Endothelial cell of umbilical vein (primary cell): ENCODE results near the gene CCND1. TPM values are rescaled to one million over a fixed set of nuclear protein-coding genes. Genes with fewer than 3 reads are reported as not detected.
A peak's percentile ranks its signal among the peaks of the same experiment; 100 is the strongest.

Experiments used
- Bru-seq: library from RNA; stranded (reverse); fragments of 400-500 nt; gene quantifications from one replicate; lab custom pipeline; 2021; lab: Mats Ljungman, UMichigan
- BruChase-seq, 2 experiments: library from RNA; stranded (reverse); fragments of 400-500 nt; gene quantifications; one replicate each; lab custom pipeline; 2021; lab: Mats Ljungman, UMichigan
- BruUV-seq: library from RNA; stranded (reverse); fragments of 400-500 nt; replicated peaks from 2 replicates; lab custom pipeline; 2021; lab: Mats Ljungman, UMichigan
- CTCF ChIA-PET: fragments of 300-600, 350-600 bp; sonication (Branson Sonifier 250); formaldehyde crosslinking; loops from one replicate; lab custom pipeline; 2021; ENCODE audit warnings: antibody characterized with exemption, inconsistent platforms; lab: Charles Lee
- POLR2A ChIA-PET: fragments of 300-600, 350-600 bp; sonication (Branson Sonifier 250); formaldehyde crosslinking; loops from one replicate; lab custom pipeline; 2021; ENCODE audit warnings: antibody characterized with exemption, inconsistent platforms; lab: Charles Lee
- DNase-seq: peaks from one replicate; pipeline ENCODE4 v3.0.0-alpha.2; 2011; ENCODE audit warnings: low read depth, low spot score
- FAIRE-seq: peaks from 2 replicates; lab custom pipeline; 2011; peaks lifted over from hg19 to GRCh38; lab: Jason Lieb, UNC
- H2AFZ ChIP-seq: 2 replicates; pipeline ENCODE4 v1.6.0; 2012; ENCODE audit warnings: low read depth, low read length, control low read depth, inconsistent platforms
- H3K27ac ChIP-seq: 2 replicates; pipeline ENCODE4 v1.5.1; 2011; ENCODE audit warnings: low read depth, mild to moderate bottlenecking, control low read depth, low read length, moderate library complexity; ENCODE audit not compliant: insufficient read depth
- H3K27me3 ChIP-seq, 2 experiments: 2 replicates each; pipeline versions ENCODE4 v1.6.0 to v1.6.1; 2011; ENCODE audit warnings: low read length in 2 of 2, mixed read lengths in 1 of 2; ENCODE audit not compliant: control insufficient read depth in 2 of 2, insufficient read depth in 2 of 2
- H3K36me3 ChIP-seq, 2 experiments: 2 replicates in 1 of 2; 3 replicates in 1 of 2; pipeline ENCODE4 v1.5.1; 2011; ENCODE audit warnings: low read length in 2 of 2, mild to moderate bottlenecking in 1 of 2, moderate library complexity in 1 of 2; ENCODE audit not compliant: control insufficient read depth in 2 of 2, insufficient read depth in 2 of 2; ENCODE audit errors: extremely low read depth in 1 of 2
- H3K4me1 ChIP-seq: 3 replicates; pipeline ENCODE4 v1.5.1; 2011; ENCODE audit warnings: mild to moderate bottlenecking, low read length; ENCODE audit not compliant: control insufficient read depth, insufficient read depth; ENCODE audit errors: extremely low read depth
- H3K4me2 ChIP-seq: 2 replicates; pipeline ENCODE4 v1.6.1; 2011; ENCODE audit warnings: low read length, control low read depth, mixed read lengths; ENCODE audit not compliant: insufficient read depth
- H3K4me3 ChIP-seq, 3 experiments: fragments of 200-600 bp in 1 of 3; sonication (generic), shearing (Covaris generic) in 1 of 3; replicated peaks in 1 of 3; 2 replicates each; pipeline ENCODE4 v1.5.1; 2011 to 2016; ENCODE audit warnings: control low read depth in 3 of 3, low read length in 3 of 3, mild to moderate bottlenecking in 2 of 3, inconsistent platforms in 1 of 3, low read depth in 1 of 3, moderate library complexity in 1 of 3; ENCODE audit not compliant: insufficient read depth in 1 of 3
- H3K79me2 ChIP-seq: 2 replicates; pipeline ENCODE4 v1.6.0; 2012; ENCODE audit warnings: low read length, inconsistent platforms; ENCODE audit not compliant: control insufficient read depth, insufficient read depth
- H3K9ac ChIP-seq: replicated peaks from 2 replicates; pipeline ENCODE3; 2011; ENCODE audit warnings: low read length, control low read depth; ENCODE audit not compliant: insufficient read depth; ENCODE audit errors: extremely low read depth
- H3K9me1 ChIP-seq: replicated peaks from 3 replicates; pipeline ENCODE4 v1.6.0; 2011; ENCODE audit warnings: mild to moderate bottlenecking, low read length; ENCODE audit not compliant: control insufficient read depth, insufficient read depth; ENCODE audit errors: extremely low read depth
- H3K9me3 ChIP-seq: replicated peaks from 2 replicates; pipeline ENCODE4 v1.5.1; 2012; ENCODE audit warnings: low read length, inconsistent platforms; ENCODE audit not compliant: control insufficient read depth, insufficient read depth
- H4K20me1 ChIP-seq: replicated peaks from 2 replicates; pipeline ENCODE3; 2011; ENCODE audit warnings: mild to moderate bottlenecking, low read length; ENCODE audit not compliant: control insufficient read depth, insufficient read depth; ENCODE audit errors: extremely low read depth
- MAX ChIP-seq: IDR thresholded peaks from 2 replicates; pipeline ENCODE4 v1.6.1; 2011; ENCODE audit not compliant: insufficient read depth, insufficient read length
- POLR2A ChIP-seq: IDR thresholded peaks from 2 replicates; pipeline ENCODE4 v1.6.1; 2012; ENCODE audit warnings: low read depth, mild to moderate bottlenecking, control low read depth, low read length
- POLR2AphosphoS5 ChIP-seq: IDR thresholded peaks from 2 replicates; pipeline ENCODE4 v1.6.1; 2012; ENCODE audit warnings: low read depth, mild to moderate bottlenecking, control low read depth, low read length, moderate library complexity; ENCODE audit not compliant: insufficient read depth
- dilution Hi-C: fragments of 300-500 bp; cut with MboI; formaldehyde crosslinking; loops from one replicate; pipeline ENCODE4 v1.15.0; 2019; ENCODE audit warnings: low sequenced_read_pairs; ENCODE audit not compliant: extremely low pct_ligation_motif_present
- intact Hi-C: fragments of 100-400 bp; cut with micrococcal nuclease; formaldehyde crosslinking; loops from one replicate; pipeline ENCODE4 v1.10.0; 2022
- long read RNA-seq: library from polyadenylated mRNA; stranded (forward); transcript quantifications from one replicate; pipeline ENCODE4 v2.0.0, GENCODE V29; 2021
- polyA minus RNA-seq, 3 experiments: library from RNA; depleted of rRNA, polyadenylated mRNA; stranded (reverse); fragments of >200 nt; gene quantifications; 1 replicate in 1 of 3; 2 replicates in 2 of 3; pipeline ENCODE4 v1.2.3, GENCODE V29; 2011
- polyA plus RNA-seq, 4 experiments: library from polyadenylated mRNA; depleted of rRNA in 3 of 4; stranded (reverse) in 3 of 4; unstranded in 1 of 4; fragments of >200 nt; gene quantifications; 2 replicates each; pipeline versions ENCODE4 v1.2.1 to v1.2.3, GENCODE V29; 2011 to 2012; ENCODE audit warnings: missing spikeins in 1 of 4
- total RNA-seq: library from RNA; stranded (reverse); gene quantifications from 2 replicates; pipeline ENCODE4 v1.2.3, GENCODE V29; 2021
- TF ChIP-seq, protein P1 (sequence below), 2 donors: IDR thresholded peaks; 1 replicate in 1 of 2; 2 replicates in 1 of 2; pipeline ENCODE4 v1.5.1; 2011; ENCODE audit warnings: low read length in 2 of 2, mild to moderate bottlenecking in 2 of 2, moderate library complexity in 2 of 2, control low read depth in 1 of 2, inconsistent platforms in 1 of 2, low read depth in 1 of 2; ENCODE audit not compliant: insufficient read depth in 1 of 2; ENCODE audit errors: extremely low read depth in 1 of 2

CCND1 gene
- 336 and 370 TPM in 2 replicates for total RNA-seq
- polyA plus RNA-seq, result 98.7 and 113 TPM in 2 replicates
- polyA plus RNA-seq (2011; cell fraction: cytosol; rRNA removed), result 120 and 122 TPM in 2 replicates
- 102 and 108 TPM in 2 replicates for polyA plus RNA-seq (2011; cell fraction: nucleus; rRNA removed)
- polyA plus RNA-seq (2012), result 207 and 276 TPM in 2 replicates
- 128 and 155 TPM in 2 replicates for polyA minus RNA-seq
- polyA minus RNA-seq (2011; cell fraction: cytosol; rRNA and poly(A)+ RNA removed), result 24.0 TPM
- 63.3 and 131 TPM in 2 replicates for polyA minus RNA-seq (2011; cell fraction: nucleus; rRNA and poly(A)+ RNA removed)
- Bru-seq, nascent RNA, result percentile 94 among the genes with signal in this experiment
- percentile 99 among the genes with signal in this experiment for BruChase-seq, experiment 1, labeled RNA remaining after a 6-hour chase
- BruChase-seq, experiment 2, labeled RNA remaining after a 2-hour chase, result percentile 99 among the genes with signal in this experiment
- long read RNA-seq, full-length matches to known transcripts, result 116 of 225 reads
- long read RNA-seq, partial matches to known transcripts, result 107 of 225 reads
- long read RNA-seq, other reads (novel, unspliced or antisense), result 2 of 225 reads

- BruUV-seq, result TSS peak; percentile 85
- H3K36me3 ChIP-seq, result peaks cover 6 to 17% of the 10 kb centered on the region in 2 experiments
- no peaks in the 10 kb centered on the region for H3K9me3 ChIP-seq
- intact Hi-C loops (loop anchor here (1.0 to 2.0 kb wide), 3 partner anchors 144 to 518 kb away; no protein-coding TSS in a partner anchor), dilution Hi-C loops (no loop called here)
- DNase-seq, result peak; percentile 84
- peaks cover 40% of the 10 kb centered on the region for H3K4me1 ChIP-seq
- peak within 1 kb of the TSS; percentile 90 for H3K4me2 ChIP-seq
- H3K79me2 ChIP-seq, result peaks cover 59% of the 10 kb centered on the region
- H3K9me1 ChIP-seq, result no peaks in the 10 kb centered on the region
- H4K20me1 ChIP-seq, result no peaks in the 10 kb centered on the region
- H3K9ac ChIP-seq, result peak within 1 kb of the TSS; percentile 93
- H2AFZ ChIP-seq, result peak within 1 kb of the TSS; percentile 36
- TF ChIP-seq MAX (no peak), POLR2AphosphoS5 (peak; percentile 99), POLR2A (peak; percentile 99)
- TF ChIP-seq, protein P1, sequence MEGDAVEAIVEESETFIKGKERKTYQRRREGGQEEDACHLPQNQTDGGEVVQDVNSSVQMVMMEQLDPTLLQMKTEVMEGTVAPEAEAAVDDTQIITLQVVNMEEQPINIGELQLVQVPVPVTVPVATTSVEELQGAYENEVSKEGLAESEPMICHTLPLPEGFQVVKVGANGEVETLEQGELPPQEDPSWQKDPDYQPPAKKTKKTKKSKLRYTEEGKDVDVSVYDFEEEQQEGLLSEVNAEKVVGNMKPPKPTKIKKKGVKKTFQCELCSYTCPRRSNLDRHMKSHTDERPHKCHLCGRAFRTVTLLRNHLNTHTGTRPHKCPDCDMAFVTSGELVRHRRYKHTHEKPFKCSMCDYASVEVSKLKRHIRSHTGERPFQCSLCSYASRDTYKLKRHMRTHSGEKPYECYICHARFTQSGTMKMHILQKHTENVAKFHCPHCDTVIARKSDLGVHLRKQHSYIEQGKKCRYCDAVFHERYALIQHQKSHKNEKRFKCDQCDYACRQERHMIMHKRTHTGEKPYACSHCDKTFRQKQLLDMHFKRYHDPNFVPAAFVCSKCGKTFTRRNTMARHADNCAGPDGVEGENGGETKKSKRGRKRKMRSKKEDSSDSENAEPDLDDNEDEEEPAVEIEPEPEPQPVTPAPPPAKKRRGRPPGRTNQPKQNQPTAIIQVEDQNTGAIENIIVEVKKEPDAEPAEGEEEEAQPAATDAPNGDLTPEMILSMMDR (IDR thresholded peaks at IDR 0.05; ENCODE audit: extremely low read depth in 1 of 2, insufficient read depth in 1 of 2, low read depth in 1 of 2, low read length in 2 of 2), result peak in 1 of 2 donors; percentile 39
- H3K27ac ChIP-seq, result peak within 1 kb of the TSS; percentile 68
- CTCF ChIA-PET, result interaction anchor here (3.5 to 6.3 kb wide), 3 partner anchors 348 to 538 kb away, joined by 56 to 154 read pairs (median 85); partner anchors contain the start of gene MYEOV
- H3K4me3 ChIP-seq, result peak within 1 kb of the TSS; percentile 61 to 90 (median 73)
- POLR2A ChIA-PET, result interaction anchor here (0.7 kb wide), 1 partner anchor 197 kb away, joined by 3 read pairs; no protein-coding TSS in a partner anchor
- FAIRE-seq, result peak; percentile 90
- H3K27me3 ChIP-seq, result no peaks in the 10 kb centered on the region
Measured at GRCh38 chr11:69640995-69641581, at the start of gene CCND1. TSS of gene CCND1 (plus strand) at chr11:69641156. CDS start at chr11:69641314, 158 bp downstream.
